Fibroblast of lung (primary cell): ENCODE results near the gene HRNR. TPM values are rescaled to one million over a fixed set of nuclear protein-coding genes. Genes with fewer than 3 reads are reported as not detected.

Source experiments
- polyA plus RNA-seq, 2 donors: library from polyadenylated mRNA; depleted of rRNA in 1 of 2; stranded (reverse) in 1 of 2; unstranded in 1 of 2; fragments of >200 nt; gene quantifications; 2 replicates each; pipeline ENCODE4 v1.2.1, GENCODE V29; 2011 to 2012; ENCODE audit warnings: missing spikeins in 1 of 2
- total RNA-seq: library from RNA; depleted of rRNA; stranded (reverse); fragments of >200 nt; gene quantifications from 2 replicates; pipeline ENCODE4 v1.2.1, GENCODE V29; 2014

The HRNR gene
- total and polyA plus RNA-seq, 2 donors (not counting 1 experiment from before 2014, with no cell fraction given): not detected

Other genes starting within 250 kb of the HRNR start
- 136 and 141 TPM in 2 replicates for gene S100A10, start 230.3 kb downstream of the HRNR start, total RNA-seq
- 599 and 750 TPM in 2 replicates for gene S100A10, start 230.3 kb downstream of the HRNR start, polyA plus RNA-seq
- 21.3 and 55.8 TPM in 2 replicates for gene S100A11, start 187.2 kb downstream of the HRNR start, total RNA-seq
- 1,144 and 1,638 TPM in 2 replicates for gene S100A11, start 187.2 kb downstream of the HRNR start, polyA plus RNA-seq
- not detected in 2 replicates for gene TCHHL1, start 135.1 kb downstream of the HRNR start, total RNA-seq
- not detected in 2 replicates for gene TCHHL1, start 135.1 kb downstream of the HRNR start, polyA plus RNA-seq
- under 0.01 TPM in 1 of 2 replicates, not detected in the other for gene TCHH, start 108.7 kb downstream of the HRNR start, total RNA-seq
- not detected in 2 replicates for gene TCHH, start 108.7 kb downstream of the HRNR start, polyA plus RNA-seq
- not detected in 2 replicates for gene RPTN, start 65.0 kb downstream of the HRNR start, total RNA-seq
- gene RPTN, start 65.0 kb downstream of the HRNR start, polyA plus RNA-seq: not detected in 2 replicates
- gene FLG, start 101.0 kb upstream of the HRNR start, total RNA-seq: under 0.01 TPM in 1 of 2 replicates, not detected in the other
- gene FLG, start 101.0 kb upstream of the HRNR start, polyA plus RNA-seq: not detected in 2 replicates
- gene FLG2, start 135.8 kb upstream of the HRNR start, total RNA-seq: not detected in 2 replicates
- gene FLG2, start 135.8 kb upstream of the HRNR start, polyA plus RNA-seq: not detected in 2 replicates
- not detected in 2 replicates for gene CRNN, start 190.1 kb upstream of the HRNR start, total RNA-seq
- not detected in 2 replicates for gene CRNN, start 190.1 kb upstream of the HRNR start, polyA plus RNA-seq